GM12865 (cell line): ENCODE measurements around the gene TRIO.

Source experiments
- DNase-seq: peaks from one replicate; pipeline ENCODE4 v3.0.0; 2010; ENCODE audit warnings: low read depth
- H3K4me3 ChIP-seq: 2 replicates; pipeline ENCODE4 v1.5.1; 2011; ENCODE audit warnings: mild to moderate bottlenecking, low read depth, low read length, control low read depth
- TF ChIP-seq, protein P1 (sequence below): IDR thresholded peaks from 2 replicates; pipeline ENCODE4 v1.5.1; 2011; ENCODE audit warnings: low read length, control low read depth, low read depth, inconsistent platforms; ENCODE audit not compliant: insufficient read depth; ENCODE audit errors: missing control alignments

Gene TRIO

DNA sequence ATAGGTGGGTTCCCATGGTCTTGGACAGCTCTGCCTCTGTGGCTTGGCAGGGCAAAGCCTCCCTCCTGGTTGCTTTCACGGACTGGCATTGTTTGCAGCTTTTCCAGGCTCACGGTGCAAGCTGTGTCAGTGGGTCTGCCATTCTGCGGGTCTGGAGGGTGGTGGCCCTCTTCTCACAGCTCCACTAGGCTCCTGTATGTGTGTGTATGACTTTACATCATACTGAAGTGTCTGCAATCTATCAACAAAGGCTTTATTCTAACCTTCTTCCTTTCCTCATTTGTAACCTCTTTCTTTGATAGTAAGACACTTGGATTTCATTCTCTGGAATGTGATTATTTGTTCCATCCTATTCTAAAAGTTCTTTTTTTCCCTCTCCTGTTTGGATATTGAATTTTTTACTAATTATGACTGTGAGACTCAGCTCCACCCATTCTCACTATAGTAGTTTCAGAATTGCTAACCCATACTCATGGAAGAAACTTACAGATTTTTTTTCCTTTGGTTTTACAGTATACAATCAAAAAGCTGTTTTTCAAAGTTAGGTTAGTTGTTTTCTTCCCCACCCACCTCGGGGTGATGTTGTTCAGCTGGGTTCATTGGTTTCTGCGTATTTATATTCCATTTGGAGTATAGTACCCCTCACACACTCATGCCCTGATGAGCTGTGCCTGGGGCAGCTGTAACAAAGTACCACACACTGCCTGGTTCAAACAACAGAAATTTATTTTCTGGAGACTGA, 293.8 kb downstream of the TRIO start:
- TF ChIP-seq, protein P1, sequence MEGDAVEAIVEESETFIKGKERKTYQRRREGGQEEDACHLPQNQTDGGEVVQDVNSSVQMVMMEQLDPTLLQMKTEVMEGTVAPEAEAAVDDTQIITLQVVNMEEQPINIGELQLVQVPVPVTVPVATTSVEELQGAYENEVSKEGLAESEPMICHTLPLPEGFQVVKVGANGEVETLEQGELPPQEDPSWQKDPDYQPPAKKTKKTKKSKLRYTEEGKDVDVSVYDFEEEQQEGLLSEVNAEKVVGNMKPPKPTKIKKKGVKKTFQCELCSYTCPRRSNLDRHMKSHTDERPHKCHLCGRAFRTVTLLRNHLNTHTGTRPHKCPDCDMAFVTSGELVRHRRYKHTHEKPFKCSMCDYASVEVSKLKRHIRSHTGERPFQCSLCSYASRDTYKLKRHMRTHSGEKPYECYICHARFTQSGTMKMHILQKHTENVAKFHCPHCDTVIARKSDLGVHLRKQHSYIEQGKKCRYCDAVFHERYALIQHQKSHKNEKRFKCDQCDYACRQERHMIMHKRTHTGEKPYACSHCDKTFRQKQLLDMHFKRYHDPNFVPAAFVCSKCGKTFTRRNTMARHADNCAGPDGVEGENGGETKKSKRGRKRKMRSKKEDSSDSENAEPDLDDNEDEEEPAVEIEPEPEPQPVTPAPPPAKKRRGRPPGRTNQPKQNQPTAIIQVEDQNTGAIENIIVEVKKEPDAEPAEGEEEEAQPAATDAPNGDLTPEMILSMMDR: no peak
- no peak for DNase-seq
- H3K4me3 ChIP-seq: no peak overlapping the region

DNA sequence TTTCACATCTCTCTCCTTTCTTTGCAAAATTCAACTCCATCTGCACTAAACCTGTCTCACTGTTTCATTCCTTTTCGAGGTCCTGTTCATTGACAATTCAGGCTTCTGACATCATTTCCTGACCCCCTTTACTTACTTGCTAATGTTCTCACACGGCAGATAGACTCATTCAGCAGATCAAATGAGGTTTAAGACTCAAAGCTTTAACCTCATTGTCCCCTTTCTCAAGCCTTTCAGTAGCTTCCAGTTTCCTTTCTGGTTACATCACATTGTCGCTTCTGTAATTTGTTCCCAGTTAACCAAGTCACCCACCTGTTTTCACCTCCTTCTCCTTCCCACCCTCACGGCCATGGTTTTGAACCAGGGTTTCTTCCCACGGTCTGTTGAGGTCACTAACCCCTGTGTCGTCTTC, 295.1 kb downstream of the TRIO start:
- TF ChIP-seq, protein P1: no peak
- DNase-seq: peak; percentile 16
- H3K4me3 ChIP-seq: no peak overlapping the region

DNA sequence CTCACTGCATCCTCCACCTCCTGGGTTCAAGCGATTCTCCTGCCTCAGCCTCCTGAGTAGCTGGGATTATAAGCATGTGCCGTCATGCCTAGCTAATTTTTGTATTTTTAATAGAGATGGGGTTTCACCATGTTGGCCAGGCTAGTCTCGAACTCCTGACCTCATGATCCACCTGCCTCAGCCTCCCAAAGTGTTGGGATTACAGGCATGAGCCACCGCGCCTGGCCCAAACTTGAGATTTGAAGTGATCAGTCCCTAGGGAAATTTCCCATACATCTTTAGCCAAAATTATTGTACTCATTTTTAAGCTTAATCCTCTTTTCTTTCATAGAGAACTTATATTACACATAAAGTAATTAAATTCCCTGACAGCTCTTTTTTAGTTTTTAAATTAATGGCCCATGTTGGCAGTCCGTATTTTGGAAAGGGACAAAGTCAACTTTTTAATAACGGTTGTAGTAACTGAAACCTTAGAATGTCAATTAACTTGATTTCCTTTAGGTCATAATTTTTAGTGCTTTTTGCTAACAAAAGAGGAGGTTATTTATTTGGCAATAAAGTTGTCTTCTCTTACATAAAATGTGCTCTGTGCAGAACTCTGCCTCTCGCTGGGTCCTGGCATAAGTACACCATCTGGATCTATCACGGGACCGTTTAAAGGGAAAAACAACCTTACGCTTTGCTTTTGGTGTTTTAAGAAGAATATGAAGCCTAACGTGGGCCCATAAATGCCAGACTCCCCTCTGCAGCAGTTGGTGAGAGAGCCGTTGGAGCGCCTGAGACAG, 296.1 kb downstream of the TRIO start:
- no peak overlapping the region for H3K4me3 ChIP-seq
- TF ChIP-seq, protein P1: no peak
- no peak for DNase-seq

DNA sequence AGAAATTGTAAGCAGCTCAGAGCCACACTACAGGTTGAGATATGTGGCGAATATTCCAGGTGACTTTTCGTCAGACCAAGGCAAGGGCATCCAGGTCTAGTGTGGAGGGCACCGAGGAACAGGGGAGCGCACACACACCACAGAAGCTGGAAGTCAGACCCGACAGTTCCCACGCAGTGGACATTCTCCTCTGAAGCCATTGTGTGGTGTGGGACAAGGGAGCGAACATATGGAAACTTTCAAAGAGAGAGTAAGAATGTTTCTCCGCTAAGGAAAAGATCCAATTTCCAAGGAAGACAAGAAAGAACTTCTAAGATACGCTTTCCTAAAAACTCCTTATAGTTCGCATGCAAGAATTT, 297.1 kb downstream of the TRIO start:
- no peak for DNase-seq
- H3K4me3 ChIP-seq: no peak overlapping the region
- TF ChIP-seq, protein P1: no peak

DNA sequence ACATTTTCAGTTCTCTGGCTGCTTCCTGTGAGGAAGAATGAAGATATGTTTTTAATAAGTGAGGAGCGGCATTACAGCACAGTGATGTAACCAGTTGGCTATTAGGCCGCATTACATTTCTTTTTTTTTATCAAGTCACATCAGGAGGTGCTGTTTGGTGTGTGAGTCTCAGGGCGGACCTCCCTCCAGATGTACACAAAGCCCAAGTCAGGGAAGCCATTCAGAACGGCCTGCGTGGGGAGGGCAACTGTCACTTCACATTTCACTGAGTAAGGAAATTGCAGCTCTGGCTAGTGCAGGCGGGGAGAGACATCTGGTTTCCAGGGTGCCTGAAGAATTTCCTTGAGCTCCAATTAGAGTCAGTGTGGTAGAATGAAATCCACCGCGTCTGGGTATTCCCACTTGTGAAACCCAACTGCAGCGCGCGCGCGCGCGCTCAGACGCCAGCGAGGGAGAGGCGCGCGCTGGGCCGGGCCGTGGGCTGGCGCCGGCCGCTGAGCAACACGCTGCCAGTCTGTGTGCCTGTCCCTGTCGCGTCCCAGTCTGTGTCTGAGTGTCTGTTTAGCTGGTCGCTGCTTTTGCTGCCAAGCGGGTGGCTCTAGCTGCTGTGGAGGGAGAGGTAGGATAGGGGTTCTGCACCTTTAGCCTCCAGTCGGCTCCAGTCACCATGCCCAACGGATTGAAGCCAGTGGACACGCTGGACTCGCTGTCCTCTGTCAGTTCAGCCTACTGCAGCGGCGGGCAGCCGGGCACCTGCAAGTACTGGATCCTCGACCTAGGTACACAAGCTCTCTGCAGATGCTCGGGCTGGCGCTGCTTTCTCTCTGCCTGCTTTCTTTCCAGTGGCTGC, 297.7 kb downstream of the TRIO start:
- TF ChIP-seq, protein P1: no peak
- no peak for DNase-seq
- no peak overlapping the region for H3K4me3 ChIP-seq

DNA sequence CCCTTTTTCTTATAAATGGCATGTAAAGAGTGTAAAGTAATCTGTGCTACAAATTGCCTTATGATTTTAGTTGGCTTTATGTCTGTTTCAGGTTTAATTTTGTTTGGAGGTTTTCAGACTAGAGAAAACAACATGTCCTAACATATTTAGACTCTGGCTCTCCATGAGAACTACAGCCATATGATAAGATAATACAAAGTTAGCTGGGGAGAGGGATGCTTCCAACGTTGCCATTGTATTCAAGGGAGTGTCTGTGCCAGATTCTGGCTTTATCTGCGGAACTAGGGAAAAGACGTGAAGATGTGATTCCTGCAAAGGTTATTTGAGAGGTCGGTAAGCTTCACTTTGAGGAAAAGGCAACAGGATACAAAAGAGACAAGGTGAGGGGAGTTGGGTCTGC, 298.5 kb downstream of the TRIO start:
- no peak for DNase-seq
- TF ChIP-seq, protein P1: no peak
- H3K4me3 ChIP-seq: no peak overlapping the region
